Right hindlimb (tissue), 1 donor: ENCODE data around the gene SOX5.

ENCODE experiments used
- DNase-seq: peaks from one replicate; pipeline ENCODE4 v3.0.0-alpha.2; 2018

The SOX5 gene

DNA sequence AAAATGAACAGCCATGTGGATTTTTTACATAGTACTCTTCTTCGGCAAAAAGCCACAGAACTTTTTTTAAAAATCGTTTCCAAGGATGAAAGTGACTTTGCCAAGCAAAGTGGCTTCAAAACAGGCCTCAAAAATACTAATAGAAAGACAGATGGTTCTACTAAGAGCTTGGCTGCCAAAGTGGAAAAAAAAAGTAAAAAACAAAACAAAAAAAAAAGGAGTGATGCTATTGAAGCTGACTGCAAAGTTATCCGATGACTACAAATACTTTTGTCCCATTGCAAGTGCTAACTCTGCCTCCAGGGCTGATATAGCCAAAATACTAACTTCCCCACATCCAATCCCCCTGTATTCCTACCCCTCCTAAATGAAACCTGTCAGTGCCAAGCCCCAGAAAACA is 277.6 kb downstream of the SOX5 start:
- DNase-seq, result no peak

DNA sequence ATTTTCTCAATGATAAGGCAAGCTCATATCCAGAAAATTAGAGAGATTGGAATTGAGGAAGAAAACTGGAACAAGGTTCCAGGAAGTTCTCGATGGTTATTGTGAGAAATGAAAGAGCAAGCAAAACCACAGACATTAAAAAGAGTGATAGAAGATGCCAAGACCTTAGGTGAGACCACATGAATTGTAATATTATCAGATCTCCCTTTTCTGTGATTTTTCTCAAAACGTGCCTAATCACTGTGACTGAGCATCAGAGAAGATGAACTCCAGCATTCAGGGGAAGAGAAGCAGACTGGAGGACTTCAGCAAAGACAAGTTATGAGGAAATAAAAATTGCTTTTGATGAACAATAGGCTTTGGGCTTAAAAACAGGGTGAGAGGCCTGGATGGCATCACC is 278.8 kb downstream of the SOX5 start:
- DNase-seq, result no peak

DNA sequence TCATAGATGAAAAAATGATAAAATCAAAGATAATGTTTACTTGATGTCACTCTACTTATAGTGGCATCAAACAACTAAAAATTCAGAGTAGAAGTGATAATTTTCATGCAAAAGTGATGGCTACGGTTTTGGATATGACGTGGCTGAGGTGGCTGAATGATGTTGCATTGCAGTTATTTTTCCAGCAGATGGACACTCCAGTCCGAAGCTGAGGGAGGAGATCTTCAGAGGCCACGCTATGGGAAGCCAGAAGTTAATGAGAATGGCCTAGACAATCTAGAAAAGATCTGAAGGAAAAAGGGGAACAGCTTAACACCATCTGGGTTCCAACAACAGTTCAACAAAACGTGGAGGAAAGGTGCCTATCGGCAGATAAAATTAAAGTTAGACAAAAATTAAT is 279.8 kb downstream of the SOX5 start:
- DNase-seq, result no peak

DNA sequence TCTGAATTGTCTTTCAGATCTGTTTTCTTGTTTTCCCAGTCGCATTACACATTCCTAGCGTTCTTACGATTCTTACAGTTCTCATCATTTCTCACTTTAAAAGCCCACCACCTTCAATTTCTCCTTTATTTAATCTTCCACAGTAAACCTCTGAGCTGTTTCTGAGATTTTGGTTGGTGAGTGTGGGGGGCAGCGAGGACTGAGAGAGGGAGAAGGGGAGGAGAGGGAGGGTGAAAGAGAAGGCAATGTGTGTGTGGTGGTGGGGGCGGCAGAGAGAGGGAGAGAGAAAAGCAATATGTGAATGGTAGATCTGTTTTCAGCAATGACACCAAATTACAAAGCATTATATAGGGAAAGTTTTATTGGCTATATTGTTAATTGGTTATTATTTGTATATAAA is 282.6 kb downstream of the SOX5 start:
- DNase-seq, result no peak

DNA sequence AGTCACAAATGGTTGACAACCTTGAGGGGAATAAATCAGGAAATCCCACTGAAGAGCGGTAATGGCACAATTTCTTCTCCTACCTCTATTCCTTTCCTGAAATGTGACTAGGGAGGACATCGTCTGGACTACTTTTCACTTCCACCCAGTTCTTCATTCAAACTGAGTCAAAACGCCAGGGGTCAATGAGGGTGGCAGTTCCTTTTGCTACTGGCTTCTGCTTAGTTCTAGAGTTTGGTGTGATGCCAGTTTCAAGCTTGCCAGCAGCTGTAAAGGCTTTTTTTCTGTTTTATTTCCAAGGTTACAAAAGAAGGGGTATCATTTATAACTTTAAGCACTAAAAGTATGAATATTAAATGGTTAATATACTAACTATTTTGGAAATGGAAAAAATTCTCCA is 286.5 kb downstream of the SOX5 start:
- no peak for DNase-seq

DNA sequence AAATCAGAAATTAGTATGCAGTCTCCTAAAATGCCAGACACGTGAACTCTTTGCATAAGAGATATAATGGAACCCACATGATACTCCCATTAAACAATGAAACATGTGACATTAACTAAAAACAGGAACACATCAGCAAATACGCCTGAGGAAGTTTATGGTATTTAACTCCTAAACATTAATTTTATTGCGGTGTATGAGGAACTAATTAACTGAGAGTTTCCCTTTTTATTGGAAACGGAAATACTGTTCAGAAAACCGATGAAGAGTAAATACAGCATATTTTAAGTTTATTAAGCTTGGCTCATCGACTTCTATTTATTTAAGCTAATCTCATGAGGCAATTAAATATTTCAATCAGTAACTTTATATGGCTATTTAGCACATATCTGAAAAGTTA is 290.3 kb downstream of the SOX5 start:
- DNase-seq, result no peak

DNA sequence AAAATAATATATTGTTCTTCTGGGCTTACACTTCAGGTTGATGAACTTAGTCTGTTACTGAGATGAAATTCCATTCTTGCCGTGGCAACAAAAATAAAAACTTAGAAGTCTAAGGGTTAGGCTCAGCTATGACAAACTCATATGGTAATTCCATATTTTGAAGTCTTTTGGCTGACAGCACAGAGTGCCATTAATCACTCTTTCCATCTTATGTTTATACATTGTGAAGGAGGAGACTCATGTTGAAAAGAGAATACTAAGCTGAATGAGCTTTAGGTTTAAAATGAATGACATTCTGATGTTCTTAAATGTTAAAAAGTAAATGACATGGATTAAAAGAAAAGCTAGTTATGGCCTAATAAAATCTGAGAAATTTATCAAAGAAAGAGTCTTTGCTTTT is 291.9 kb downstream of the SOX5 start:
- DNase-seq, result no peak

DNA sequence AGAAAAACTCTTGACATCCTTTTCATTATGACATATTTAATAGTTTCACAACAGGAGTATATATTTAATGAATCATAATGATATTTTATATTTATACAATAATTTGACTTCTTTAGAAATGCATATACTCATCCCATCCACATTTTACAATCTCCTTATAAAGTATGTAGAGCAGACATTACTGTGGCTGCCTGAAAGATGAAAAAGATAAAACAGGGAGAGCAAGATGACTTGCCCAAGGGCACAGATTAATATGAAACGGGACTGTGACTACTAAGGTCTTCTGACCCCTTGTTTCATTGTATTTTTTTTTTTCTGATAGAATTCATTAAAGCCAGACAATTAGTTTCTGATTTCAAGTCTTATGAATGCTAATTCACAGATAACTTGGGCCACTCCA is 293.6 kb downstream of the SOX5 start:
- DNase-seq, result no peak

DNA sequence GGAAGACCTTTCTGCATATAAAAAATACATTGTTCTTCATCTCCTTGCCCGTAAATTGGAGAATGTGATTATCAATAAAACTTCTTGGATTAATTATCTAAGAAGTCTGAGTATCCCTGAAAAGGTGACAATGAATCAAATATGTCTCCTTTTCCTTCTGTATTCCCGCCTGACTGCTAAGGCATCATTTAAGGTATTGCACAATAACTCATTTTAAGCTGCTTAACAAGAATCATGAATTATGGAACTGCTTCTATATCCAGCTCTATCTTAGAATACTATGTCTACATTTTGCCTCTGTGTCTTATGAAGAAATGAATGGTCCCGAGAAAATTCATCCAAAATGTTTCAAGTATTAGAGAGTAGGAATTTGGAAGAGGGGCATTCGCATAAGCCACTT is 294.4 kb downstream of the SOX5 start:
- DNase-seq, result no peak

DNA sequence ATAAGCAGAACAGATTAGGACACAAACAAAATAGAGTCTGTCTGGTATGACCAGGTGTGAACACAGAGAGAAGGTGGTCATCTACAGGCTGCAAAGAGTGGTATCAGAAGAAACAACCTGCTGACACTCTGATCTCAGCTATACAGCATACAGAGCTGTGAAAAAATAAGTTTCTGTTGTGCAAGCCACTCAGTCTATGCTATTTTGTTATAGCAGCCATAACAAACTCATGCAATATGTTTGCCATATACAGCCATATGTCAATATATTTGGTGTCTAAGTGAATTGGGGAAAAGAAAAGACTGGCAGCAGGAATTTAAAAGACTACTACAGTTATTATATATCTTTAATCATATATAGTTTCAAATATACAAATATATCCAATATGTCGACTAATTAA is 300.9 kb downstream of the SOX5 start:
- no peak for DNase-seq

DNA sequence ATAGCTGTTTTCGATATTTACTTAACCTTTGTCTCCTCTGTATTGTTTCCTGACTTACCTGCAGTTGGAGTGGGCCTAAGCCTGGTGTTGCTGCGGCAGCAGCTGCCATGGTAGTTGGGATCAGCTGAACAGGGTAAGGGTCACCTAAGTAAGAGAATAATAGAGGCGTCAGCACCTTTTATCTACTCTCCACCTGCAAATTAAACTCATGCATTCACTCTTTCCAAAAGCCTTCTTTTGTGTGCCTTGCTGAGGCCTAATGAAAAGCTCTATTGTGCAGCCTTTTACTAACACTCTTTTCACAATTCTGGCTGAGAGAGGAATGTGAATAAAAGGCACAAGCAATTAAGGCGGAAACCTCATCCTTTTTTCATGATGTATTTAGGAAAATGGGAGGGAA is 308.7 kb downstream of the SOX5 start:
- no peak for DNase-seq

DNA sequence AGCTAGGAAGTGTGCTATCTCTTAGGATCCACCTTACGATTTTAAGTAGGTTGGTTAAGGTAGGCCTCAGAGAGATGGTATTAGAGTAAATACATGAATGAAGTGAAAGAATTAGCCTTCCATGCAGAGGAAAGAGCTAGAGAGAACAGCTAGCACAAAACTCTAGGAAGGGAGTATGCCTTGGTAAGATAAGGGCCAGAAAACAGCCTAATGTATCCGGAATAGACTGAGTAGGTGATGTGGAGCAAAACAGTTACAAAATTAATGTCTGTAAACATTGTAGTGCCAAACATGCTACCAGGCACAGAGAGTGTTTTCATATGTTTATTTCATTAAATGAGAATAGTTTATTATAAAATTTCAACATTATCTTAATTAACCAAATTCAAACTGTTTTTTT is 315.1 kb downstream of the SOX5 start:
- DNase-seq, result no peak

DNA sequence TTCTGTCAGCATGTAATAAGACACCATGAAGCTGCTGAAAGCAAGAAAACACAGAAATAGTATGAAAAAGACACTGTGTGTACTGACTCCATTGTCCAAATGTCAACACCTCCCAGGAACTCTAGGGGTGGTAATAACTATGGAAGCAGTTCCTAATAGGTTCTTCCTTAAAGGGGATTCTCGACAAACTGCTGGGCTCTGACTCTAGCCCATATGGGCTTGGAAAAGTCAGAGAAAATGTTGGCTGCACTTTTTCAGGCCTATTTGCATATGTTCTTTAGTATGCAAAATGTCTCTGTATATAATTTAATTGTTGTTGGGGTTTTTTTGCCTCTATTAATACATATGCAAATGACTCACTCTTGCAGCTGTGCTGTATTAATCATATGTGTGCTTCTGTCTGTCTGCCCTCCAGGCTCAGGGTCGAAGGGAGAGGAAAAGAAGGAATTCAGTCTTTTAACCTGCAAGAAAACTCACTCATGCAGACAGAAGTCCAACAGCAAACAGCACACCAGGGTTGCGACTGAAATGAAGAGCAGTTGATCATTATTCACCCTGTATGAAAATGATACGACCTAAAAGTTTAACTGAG is 317.6 kb downstream of the SOX5 start:
- no peak for DNase-seq

DNA sequence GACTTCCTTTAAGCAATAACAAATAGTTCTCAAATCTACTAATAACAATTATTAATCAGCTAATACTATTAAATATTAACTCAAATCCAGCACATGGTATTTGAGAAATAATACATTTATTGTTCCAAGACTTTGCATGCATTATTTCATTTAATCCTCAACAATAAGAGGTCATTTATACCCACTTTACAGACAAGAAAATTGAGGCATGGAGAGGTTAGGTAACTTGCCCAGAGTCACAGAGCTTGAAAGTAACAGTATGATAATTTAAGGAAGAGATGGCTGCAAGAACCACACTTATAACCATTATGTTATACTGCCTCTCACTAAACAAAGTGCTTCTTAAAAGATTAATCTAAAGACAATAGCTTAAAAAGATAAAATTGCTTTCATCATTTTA is 318.9 kb downstream of the SOX5 start:
- DNase-seq, result no peak

DNA sequence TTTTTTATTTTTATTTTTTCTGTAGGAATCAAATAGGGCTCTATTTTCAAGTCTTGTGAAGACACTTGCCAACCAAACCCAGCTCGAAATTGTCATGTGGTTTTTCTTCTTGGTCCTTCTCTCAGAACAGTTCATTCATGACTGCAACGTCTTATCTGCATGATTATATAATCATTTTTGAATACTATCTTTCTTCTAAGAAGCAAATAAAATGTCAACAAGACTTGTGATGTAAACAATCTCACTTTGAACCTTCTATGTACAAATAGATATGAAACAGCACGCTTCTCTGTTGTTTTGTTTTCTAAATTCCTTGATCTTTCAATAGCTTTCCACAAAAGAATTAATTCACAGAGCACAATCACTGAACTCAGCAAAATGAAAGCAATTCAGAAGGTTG is 320.7 kb downstream of the SOX5 start:
- DNase-seq, result no peak

DNA sequence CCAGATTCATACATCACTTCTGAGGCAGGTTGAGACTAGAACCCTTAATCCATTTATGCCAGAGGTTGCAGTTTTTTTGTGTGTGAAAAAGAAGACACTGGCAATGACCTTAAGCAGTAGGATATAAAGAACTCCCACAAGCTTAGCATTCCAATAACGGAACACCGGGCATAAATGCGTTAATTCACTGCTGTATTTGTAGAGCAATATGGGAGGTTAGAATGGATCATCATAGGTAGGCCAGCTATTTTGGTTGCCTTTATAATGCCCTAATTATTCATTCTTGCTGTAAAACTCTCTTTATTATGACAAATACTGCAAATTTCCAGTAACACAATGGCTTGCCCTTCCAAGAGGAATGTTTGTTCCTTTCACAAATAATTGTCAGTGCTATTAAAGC is 322.7 kb downstream of the SOX5 start:
- DNase-seq, result no peak

DNA sequence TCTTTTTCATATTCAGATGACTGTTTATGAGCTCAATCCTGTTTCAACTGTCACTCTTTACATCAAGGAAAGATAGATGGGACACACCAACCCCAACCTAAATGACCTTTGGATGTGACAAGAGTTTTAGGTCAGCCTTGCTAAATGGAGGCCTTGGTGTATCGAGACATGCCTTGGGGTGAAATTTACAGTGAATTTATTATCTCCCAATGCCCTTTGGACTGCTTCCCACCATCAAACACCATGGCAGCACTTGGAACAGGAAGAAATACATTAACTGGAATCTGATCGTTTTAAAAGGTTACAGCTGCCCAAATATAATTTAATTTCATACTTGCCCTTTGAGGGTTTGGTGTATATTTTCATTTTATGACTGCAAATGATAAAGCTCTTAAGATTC is 327.6 kb downstream of the SOX5 start:
- no peak for DNase-seq

DNA sequence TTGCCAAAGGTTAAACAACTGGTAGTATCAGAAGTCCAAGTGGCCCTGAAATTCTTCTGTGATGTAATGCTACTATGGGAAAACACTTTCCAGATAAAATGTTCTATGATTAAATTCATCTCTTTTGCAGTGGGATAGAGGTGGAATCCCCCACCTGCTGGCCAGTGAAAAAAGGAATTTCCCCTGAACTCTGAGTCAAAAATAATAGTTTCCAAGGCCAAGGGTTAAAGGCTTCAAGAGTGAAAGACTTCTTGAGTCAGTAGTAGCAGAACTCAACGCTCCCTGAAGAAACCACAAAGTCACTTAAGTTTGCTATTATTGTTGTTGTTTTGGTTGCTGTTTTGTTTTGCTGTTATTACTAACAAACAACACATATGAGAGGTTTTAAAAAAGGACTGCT is 330.8 kb downstream of the SOX5 start:
- DNase-seq, result no peak

DNA sequence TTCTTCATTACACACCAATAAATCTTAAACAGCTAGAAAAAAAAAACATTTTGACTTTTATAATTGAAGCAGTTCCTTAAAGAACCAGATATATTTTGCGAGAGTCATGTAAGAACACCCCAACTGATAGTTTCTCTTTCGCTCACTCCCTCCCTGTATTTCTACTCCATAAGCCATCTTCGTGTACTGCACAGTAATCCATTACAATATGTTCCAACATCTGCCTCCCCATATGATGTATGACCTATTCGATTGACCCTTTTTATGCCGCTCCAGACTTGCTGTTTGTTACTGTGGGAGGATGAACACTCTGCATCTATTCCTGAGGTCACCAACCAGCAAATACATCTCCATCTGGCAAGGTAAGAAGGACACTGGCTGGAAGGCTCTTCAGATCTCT is 331.7 kb downstream of the SOX5 start:
- DNase-seq, result no peak

DNA sequence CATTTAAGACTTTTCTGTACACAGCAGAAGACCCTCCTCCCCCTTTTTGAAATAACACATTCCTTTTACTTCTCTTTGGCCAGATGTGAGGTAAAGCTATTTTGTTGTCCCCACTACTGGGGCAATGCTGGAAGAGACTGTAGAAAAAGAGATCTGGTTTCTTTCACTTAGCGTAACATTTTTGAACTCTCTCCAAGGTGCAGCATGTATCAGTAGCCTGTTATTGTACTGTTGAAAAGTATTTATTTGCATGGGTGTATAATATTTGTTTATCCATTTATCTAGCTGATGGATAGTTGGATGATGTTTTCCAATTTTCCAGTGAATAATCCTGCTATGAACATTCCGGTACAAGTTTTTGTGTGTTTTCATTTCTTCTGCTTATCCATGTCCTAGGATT is 335.2 kb downstream of the SOX5 start:
- no peak for DNase-seq

DNA sequence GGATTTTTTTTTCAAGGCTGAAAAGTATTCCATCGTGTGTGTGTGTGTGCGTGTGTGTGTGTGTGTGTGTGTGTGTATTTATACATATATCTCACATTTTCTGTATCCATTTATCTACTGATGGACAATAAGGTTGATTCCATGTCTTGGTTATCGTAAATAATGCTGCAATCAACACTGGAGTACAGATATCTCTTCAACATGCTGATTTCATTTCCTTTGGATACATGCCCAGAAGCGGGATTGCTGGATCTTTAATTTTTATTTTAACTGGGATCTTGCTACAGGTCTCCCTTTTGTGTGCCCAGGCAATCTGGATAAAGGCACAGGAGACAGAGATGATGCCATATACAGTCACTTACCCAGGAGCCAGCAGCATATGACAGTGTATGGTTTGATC is 338.1 kb downstream of the SOX5 start:
- no peak for DNase-seq

DNA sequence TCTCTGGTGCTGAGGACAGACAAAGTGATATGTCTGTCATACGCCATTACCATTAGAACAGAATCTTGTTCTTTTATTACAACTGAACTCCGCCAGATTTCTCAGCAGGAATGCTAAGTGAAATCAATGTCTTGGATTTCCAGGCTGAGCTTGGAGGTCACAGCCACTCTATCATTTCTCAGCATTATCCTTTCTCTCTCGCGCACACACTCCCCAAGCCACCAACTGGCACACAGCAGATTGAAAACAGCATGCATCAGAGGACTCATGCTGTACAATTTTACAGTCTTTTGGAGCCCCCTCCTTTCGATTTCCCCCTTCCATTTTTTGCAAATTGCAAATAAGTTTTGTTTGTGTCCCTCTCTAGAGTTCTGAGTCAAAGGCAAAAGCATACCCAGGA is 348.6 kb downstream of the SOX5 start:
- no peak for DNase-seq

DNA sequence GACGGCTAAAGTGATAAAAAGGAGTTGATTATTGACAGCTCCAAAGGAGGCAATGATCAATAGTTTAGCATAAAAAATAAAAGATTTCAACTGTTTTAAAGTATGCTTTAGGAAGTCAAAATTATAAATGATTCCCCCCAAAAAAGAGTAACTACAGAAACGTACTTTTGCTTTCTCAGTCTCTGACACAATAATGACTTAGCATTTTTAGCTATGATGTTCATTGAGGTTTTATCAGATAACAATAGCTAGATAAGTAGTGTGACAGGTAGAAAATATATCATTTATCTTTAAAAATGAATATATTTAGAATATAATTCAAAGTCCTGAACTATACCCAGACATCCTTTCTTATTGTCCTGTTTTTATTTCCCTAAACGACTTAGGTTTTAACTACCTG is 352.9 kb downstream of the SOX5 start:
- DNase-seq, result no peak

DNA sequence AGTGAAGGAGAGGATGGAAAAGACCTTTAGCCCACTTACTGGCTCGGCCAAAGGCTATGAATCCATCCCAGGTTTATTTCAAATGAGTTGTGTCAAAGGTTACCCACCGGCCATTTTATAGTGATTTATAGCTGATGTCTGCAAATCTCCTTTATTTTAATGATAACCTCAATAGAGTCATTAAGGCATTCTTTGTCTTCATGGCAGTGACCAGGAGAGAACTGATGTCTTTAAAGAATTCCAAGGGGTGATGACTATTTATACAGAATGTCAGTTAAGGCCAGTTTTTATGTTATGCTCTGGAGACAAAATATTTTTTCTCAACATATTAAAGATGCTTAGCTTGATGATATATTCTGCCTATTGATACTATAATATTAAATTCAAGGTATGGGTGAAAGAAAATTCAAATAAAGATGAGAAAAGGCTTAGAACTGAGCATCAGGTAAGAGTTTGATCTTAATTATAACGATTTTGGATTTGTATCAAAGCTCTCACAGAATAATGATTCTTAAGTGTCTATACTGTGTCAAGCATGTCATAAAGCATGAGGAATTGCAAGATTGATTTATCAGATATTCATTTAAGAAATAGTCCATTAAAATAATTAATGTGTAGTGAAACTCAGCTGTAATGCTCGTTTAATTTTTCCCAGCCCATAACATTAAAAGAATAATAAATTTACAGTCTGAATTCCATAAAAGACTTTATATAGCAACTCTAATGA is 361.5 kb downstream of the SOX5 start:
- DNase-seq, result no peak

DNA sequence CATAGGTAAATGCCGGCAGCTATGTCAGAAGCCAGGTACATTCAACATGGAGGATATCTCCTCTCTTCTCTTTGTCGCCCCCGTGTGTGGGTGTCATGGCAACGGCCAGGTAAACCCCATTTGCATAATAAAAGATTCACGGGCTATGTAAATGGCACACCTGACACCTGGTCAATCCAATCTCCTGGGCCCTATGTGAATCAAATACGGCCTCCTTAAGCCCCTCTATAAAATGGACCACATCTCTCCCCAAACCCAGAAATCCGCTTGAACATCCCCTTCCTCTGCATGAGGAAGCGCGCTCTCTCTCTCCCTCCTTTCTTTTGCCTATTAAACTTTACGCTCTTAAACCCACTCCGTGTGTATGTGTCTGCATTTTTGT is 363.7 kb downstream of the SOX5 start:
- DNase-seq, result no peak
